IMR-90 (cell line): ENCODE data around the gene IL36G. TPM values are rescaled to one million over a fixed set of nuclear protein-coding genes. Genes with fewer than 3 reads are reported as not detected.

ENCODE experiments used
- ATAC-seq: fragments of 200-7000 bp; cut with Tn5 transposase; 2 replicates; pipeline ENCODE4 v1.9.1; 2020; ENCODE audit warnings: low read depth, mild to moderate bottlenecking, moderate library complexity
- BruUV-seq: library from RNA; stranded (reverse); fragments of 400-500 nt; replicated peaks from 2 replicates; lab custom pipeline; 2021; lab: Mats Ljungman, UMichigan
- CTCF ChIA-PET: fragments of 300-600 bp; formaldehyde crosslinking; extraction: SDS; loops from one replicate; lab custom pipeline; 2021; ENCODE audit warnings: antibody characterized with exemption; lab: Yijun Ruan, JAX
- POLR2A ChIA-PET: fragments of 300-600 bp; sonication (Branson Sonifier 250); formaldehyde crosslinking; loops from one replicate; lab custom pipeline; 2022; ENCODE audit warnings: antibody characterized with exemption; ENCODE audit not compliant: unreplicated experiment; lab: Charles Lee
- DNase-seq: peaks from one replicate; pipeline ENCODE4 v3.0.0; 2013
- H2AFZ ChIP-seq: replicated peaks from 2 replicates; pipeline ENCODE3; 2013; ENCODE audit warnings: low read length, mild to moderate bottlenecking; ENCODE audit not compliant: poor library complexity
- H2AK5ac ChIP-seq: 2 replicates; pipeline ENCODE4 v1.6.1; 2013; ENCODE audit warnings: low read depth, low read length, inconsistent platforms
- H2AK9ac ChIP-seq: replicated peaks from 2 replicates; pipeline ENCODE3; 2013; ENCODE audit warnings: mild to moderate bottlenecking, low read depth, low read length, moderate library complexity; ENCODE audit not compliant: poor library complexity
- H2BK120ac ChIP-seq: 2 replicates; pipeline ENCODE4 v1.6.1; 2013; ENCODE audit warnings: low read depth, low read length, inconsistent platforms
- H2BK15ac ChIP-seq: 3 replicates; pipeline ENCODE4 v1.6.1; 2013; ENCODE audit warnings: low read depth, low read length, inconsistent platforms
- H2BK20ac ChIP-seq: 2 replicates; pipeline ENCODE4 v1.6.1; 2013; ENCODE audit warnings: low read depth, mild to moderate bottlenecking, inconsistent platforms, low read length, moderate library complexity
- H2BK5ac ChIP-seq: 2 replicates; pipeline ENCODE4 v1.6.1; 2013; ENCODE audit warnings: mild to moderate bottlenecking, low read depth, low read length, inconsistent platforms; ENCODE audit not compliant: poor library complexity, severe bottlenecking
- H3K14ac ChIP-seq: replicated peaks from 2 replicates; pipeline ENCODE4 v1.6.1; 2013; ENCODE audit warnings: low read depth, low read length, inconsistent platforms
- H3K18ac ChIP-seq: 2 replicates; pipeline ENCODE4 v1.6.1; 2013; ENCODE audit warnings: low read depth, low read length, control low read depth
- H3K23ac ChIP-seq: 2 replicates; pipeline ENCODE4 v1.6.1; 2013; ENCODE audit warnings: low read depth, low read length, inconsistent platforms
- H3K27ac ChIP-seq: 2 replicates; pipeline ENCODE4 v1.5.1; 2013; ENCODE audit warnings: mild to moderate bottlenecking, control low read depth, low read length; ENCODE audit not compliant: insufficient read depth
- H3K27me3 ChIP-seq: 2 replicates; pipeline ENCODE4 v1.6.1; 2013; ENCODE audit warnings: low read length; ENCODE audit not compliant: control insufficient read depth, insufficient read depth
- H3K36me3 ChIP-seq: 2 replicates; pipeline ENCODE4 v1.6.1; 2013; ENCODE audit warnings: low read length, mixed read lengths; ENCODE audit not compliant: control insufficient read depth, insufficient read depth
- H3K4ac ChIP-seq: 2 replicates; pipeline ENCODE4 v1.6.1; 2013; ENCODE audit warnings: low read depth, low read length, inconsistent platforms
- H3K4me1 ChIP-seq: 2 replicates; pipeline ENCODE4 v1.6.1; 2013; ENCODE audit warnings: low read length, mixed read lengths; ENCODE audit not compliant: control insufficient read depth, insufficient read depth
- H3K4me2 ChIP-seq: 2 replicates; pipeline ENCODE4 v1.6.1; 2013; ENCODE audit warnings: low read depth, mild to moderate bottlenecking, control low read depth, low read length, moderate library complexity
- H3K4me3 ChIP-seq: 2 replicates; pipeline ENCODE4 v1.5.1; 2013; ENCODE audit warnings: low read depth, mild to moderate bottlenecking, control low read depth, low read length, moderate library complexity; ENCODE audit not compliant: insufficient read depth
- H3K56ac ChIP-seq: 2 replicates; pipeline ENCODE4 v1.6.1; 2013; ENCODE audit warnings: low read length, inconsistent platforms; ENCODE audit not compliant: insufficient read depth; ENCODE audit errors: extremely low read depth
- H3K79me1 ChIP-seq, 2 experiments: 2 replicates each; pipeline ENCODE4 v1.6.1; 2013; ENCODE audit warnings: low read length in 2 of 2, inconsistent platforms in 1 of 2, low read depth in 1 of 2
- H3K9ac ChIP-seq: 2 replicates; pipeline ENCODE4 v1.6.1; 2013; ENCODE audit warnings: low read depth, low read length, control low read depth
- H3K9me1 ChIP-seq: 2 replicates; pipeline ENCODE4 v1.6.1; 2013; ENCODE audit warnings: low read length, inconsistent platforms; ENCODE audit not compliant: insufficient read depth
- H3K9me3 ChIP-seq: 2 replicates; pipeline ENCODE4 v1.6.1; 2013; ENCODE audit warnings: low read length; ENCODE audit not compliant: control insufficient read depth, insufficient read depth
- H4K20me1 ChIP-seq: 2 replicates; pipeline ENCODE4 v1.6.1; 2013; ENCODE audit warnings: low read length, inconsistent platforms; ENCODE audit not compliant: insufficient read depth
- H4K5ac ChIP-seq: 2 replicates; pipeline ENCODE4 v1.6.1; 2013; ENCODE audit warnings: mild to moderate bottlenecking, low read depth, low read length, control low read depth
- H4K8ac ChIP-seq, 2 experiments: 2 replicates each; pipeline ENCODE4 v1.6.1; 2013; ENCODE audit warnings: low read depth in 2 of 2, low read length in 2 of 2, control low read depth in 1 of 2, inconsistent platforms in 1 of 2
- H4K91ac ChIP-seq: 2 replicates; pipeline ENCODE4 v1.6.1; 2013; ENCODE audit warnings: low read depth, low read length, inconsistent platforms; ENCODE audit not compliant: insufficient read depth
- CTCF ChIP-seq: conservative IDR thresholded peaks from 2 replicates; pipeline ENCODE4 v1.5.1; 2012; ENCODE audit warnings: mild to moderate bottlenecking, low read depth, low read length, improper control_type of control experiment
- MAFK ChIP-seq: IDR thresholded peaks from 2 replicates; pipeline ENCODE4 v1.6.1; 2012; ENCODE audit warnings: low read depth, low read length, improper control_type of control experiment
- POLR2A ChIP-seq: IDR thresholded peaks from 2 replicates; pipeline ENCODE4 v1.6.1; 2012; ENCODE audit warnings: mild to moderate bottlenecking, low read depth, low read length
- RFX5 ChIP-seq: IDR thresholded peaks from 2 replicates; pipeline ENCODE4 v1.8.0; 2012; ENCODE audit warnings: low read depth, mild to moderate bottlenecking, low read length, moderate library complexity
- SMC3 ChIP-seq: fragments of 150-350 bp; IDR thresholded peaks from 2 replicates; pipeline ENCODE4 v1.6.1; 2016; ENCODE audit warnings: low read depth, mild to moderate bottlenecking, antibody characterized with exemption, low read length, moderate library complexity
- USF2 ChIP-seq: fragments of 150-350 bp; IDR thresholded peaks from 2 replicates; pipeline ENCODE4 v1.6.1; 2017; ENCODE audit warnings: mild to moderate bottlenecking, antibody characterized with exemption, low read length, low read depth
- WGBS, 2 experiments: methylation state at CpG; one replicate each; pipeline versions ENCODE4 v1.1.5 to v1.1.7; 2013; ENCODE audit warnings: missing lambda C conversion rate in 2 of 2; ENCODE audit not compliant: insufficient read length in 1 of 2; ENCODE audit errors: extremely low coverage in 2 of 2; 5-methylcytosine and 5-hydroxymethylcytosine counted together
- dilution Hi-C: fragments of 300-500 bp; cut with HindIII; formaldehyde crosslinking; loops from one replicate; pipeline ENCODE4 v1.14.3; 2018; ENCODE audit warnings: low sequenced_read_pairs; ENCODE audit not compliant: unreplicated experiment
- in situ Hi-C: fragments of 300-500 bp; cut with MboI; formaldehyde crosslinking; loops from 3 replicates; pipeline ENCODE4 v1.14.3; 2019; ENCODE audit warnings: low sequenced_read_pairs, inconsistent platforms, mixed read lengths
- intact Hi-C: fragments of 100-400 bp; cut with micrococcal nuclease; formaldehyde crosslinking; loops from 2 replicates; pipeline ENCODE4 v1.10.0; 2022
- polyA plus RNA-seq, 3 experiments: library from polyadenylated mRNA; depleted of rRNA; stranded (reverse); fragments of >200 nt; gene quantifications; 2 replicates each; pipeline ENCODE4 v1.2.3, GENCODE V29; 2012; ENCODE audit warnings: low replicate concordance in 1 of 3
- total RNA-seq: library from RNA; depleted of rRNA; stranded (reverse); fragments of >200 nt; gene quantifications from 2 replicates; pipeline ENCODE4 v1.2.3, GENCODE V29; 2012

IL36G gene
- total and polyA plus RNA-seq, 2 of the 4 experiments (the other 2 are of a cell fraction): not detected

GRCh38 chr2:112954364-112954763 is 23.4 kb upstream of the IL36G start:
- H2AK9ac ChIP-seq: no peak overlapping the region
- peaks cover 36% of the 10 kb centered on the region for H3K27me3 ChIP-seq
- no peak overlapping the region for H4K91ac ChIP-seq
- H3K4me2 ChIP-seq: no peak overlapping the region
- no peak overlapping the region for H2AFZ ChIP-seq
- no peak overlapping the region for H3K18ac ChIP-seq
- H3K9ac ChIP-seq: no peak overlapping the region
- ATAC-seq (no peak), DNase-seq (no peak)
- H3K79me1 ChIP-seq: no peaks in the 10 kb centered on the region
- H4K8ac ChIP-seq: no peak overlapping the region
- H3K14ac ChIP-seq: no peak overlapping the region
- no peak overlapping the region for H4K5ac ChIP-seq
- no peaks in the 10 kb centered on the region for H3K4me1 ChIP-seq
- H2BK15ac ChIP-seq: no peak overlapping the region
- dilution Hi-C loops: no loop called here
- BruUV-seq: no TSS peak
- no peak overlapping the region for H2AK5ac ChIP-seq
- H3K9me3 ChIP-seq: no peaks in the 10 kb centered on the region
- no peak for TF ChIP-seq MAFK
- no peak for TF ChIP-seq RFX5
- TF ChIP-seq USF2: no peak
- TF ChIP-seq CTCF: no peak
- no peak for TF ChIP-seq POLR2A
- TF ChIP-seq SMC3: no peak
- no peaks in the 10 kb centered on the region for H3K9me1 ChIP-seq
- intact Hi-C loops: no loop called here
- H3K27ac ChIP-seq: no peak overlapping the region
- in situ Hi-C loops: no loop called here
- no peak overlapping the region for H3K4me3 ChIP-seq
- H2BK20ac ChIP-seq: no peak overlapping the region
- ChIA-PET POLR2A (no interaction called here), CTCF (interaction anchor here (0.9 kb wide), 1 partner anchor 13 kb away, joined by 4 read pairs; no protein-coding TSS in a partner anchor)
- H3K23ac ChIP-seq: no peak overlapping the region
- no peak overlapping the region for H2BK120ac ChIP-seq
- WGBS, 2 experiments: 100% methylated on average over 1 of the region's 7 CpGs; no CpG with 5 or more reads in 1 of the 2 experiments
- no peak overlapping the region for H2BK5ac ChIP-seq
- no peaks in the 10 kb centered on the region for H4K20me1 ChIP-seq
- no peak overlapping the region for H3K4ac ChIP-seq
- no peak overlapping the region for H3K56ac ChIP-seq
- no peaks in the 10 kb centered on the region for H3K36me3 ChIP-seq
